Measurements from ENCODE around the gene B3GAT2. TPM values are rescaled to one million over a fixed set of nuclear protein-coding genes. Genes with fewer than 3 reads are reported as not detected.

The B3GAT2 gene
- total and polyA plus RNA-seq, 2 donors = 0.25 to 1.5 TPM

DNA sequence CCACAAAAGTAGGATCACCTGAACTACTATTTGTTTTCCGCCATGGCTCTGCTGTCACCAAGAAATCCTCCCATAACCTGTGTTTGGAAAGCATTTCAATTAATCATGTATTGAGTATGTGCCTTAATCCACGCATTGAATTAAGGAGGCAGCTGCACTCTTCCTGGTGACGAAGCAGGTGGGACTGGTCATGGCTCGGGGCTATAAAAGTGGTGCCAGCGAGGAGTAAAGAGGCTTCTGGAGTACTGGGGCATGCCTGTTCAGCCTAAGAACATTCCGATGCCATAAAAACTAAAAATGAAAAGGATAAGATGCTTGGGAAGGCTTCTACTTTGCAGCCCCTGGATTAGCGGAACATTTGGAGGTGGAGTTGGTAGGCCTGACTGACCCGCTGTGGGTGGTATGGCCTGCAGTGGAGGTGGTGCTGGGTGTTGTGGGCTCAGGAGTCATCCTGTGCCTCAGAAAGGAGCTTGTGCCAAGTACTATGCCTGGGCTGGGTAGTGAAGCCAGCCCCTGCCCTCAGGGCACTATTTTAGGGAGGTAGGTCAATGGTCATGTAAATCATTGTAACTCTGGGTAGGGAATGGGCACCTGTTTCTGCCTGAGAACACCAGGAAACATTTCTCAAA, 110.5 kb downstream of the B3GAT2 start:
- H3K4me3 ChIP-seq (ENCODE audit: low read depth, low read length) = no peak overlapping the region
- no peaks in the 10 kb centered on the region for H3K36me3 ChIP-seq (ENCODE audit: insufficient read depth)
- no peaks in the 10 kb centered on the region for H3K4me1 ChIP-seq (ENCODE audit: insufficient read depth)
- 96% methylated on average over 8 of the region's 8 CpGs for WGBS
- no peak for DNase-seq (ENCODE audit: extremely low spot score)
- H3K27ac ChIP-seq (ENCODE audit: low read depth) = no peak overlapping the region

DNA sequence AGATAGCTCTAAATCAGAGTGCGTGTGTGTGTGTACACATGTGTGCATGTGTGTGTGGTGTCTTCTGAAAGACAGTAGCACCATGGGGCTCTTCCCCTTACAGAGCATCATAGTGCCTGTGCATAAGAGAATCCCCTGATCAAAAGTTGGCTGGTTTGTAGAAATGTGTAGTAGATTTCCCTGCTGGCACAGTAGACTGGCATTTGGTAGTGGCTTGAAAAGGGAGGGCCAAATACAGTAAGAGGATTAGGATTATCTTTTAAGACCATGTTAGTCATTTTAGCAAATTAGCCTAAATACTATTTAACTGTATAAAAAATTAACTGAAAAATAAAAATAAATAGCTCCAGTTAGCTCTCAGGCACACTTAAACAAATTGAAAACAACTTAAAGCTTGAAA, 112.6 kb downstream of the B3GAT2 start:
- WGBS = 99% methylated on average over 1 of the region's 1 CpG
- Histone ChIP-seq H3K4me1 (ENCODE audit: insufficient read depth) (no peaks in the 10 kb centered on the region), H3K36me3 (ENCODE audit: insufficient read depth) (no peaks in the 10 kb centered on the region), H3K4me3 (ENCODE audit: low read depth, low read length) (no peak overlapping the region), H3K27ac (ENCODE audit: low read depth) (no peak overlapping the region)
- no peak for DNase-seq (ENCODE audit: extremely low spot score)

DNA sequence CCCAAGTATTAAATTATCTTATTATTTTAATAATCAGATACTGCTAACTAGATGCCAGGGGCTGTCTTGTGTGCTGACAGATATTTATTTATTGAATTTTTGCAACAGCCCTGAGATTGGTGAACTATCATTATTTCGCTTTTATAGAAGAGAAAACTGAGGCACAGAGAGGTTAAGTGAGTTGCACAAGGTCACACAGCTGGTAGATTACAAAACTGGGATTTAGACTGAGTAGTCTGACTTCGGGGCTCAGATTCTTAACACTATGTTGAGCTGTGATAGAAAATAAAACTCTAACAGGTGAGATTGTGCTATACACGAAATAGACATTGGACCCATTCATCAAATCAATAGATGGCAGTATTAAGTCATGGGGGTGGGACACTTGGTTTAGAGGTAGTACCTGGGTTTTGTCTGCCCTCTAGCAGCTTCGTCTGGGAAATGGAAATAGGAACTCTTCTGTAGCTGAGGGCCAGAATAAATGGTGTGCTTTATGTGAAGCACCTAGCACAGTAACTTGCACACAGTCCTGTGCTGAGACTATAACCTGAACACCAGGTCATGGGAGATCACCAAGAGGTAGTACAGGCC, 113.4 kb downstream of the B3GAT2 start:
- no peaks in the 10 kb centered on the region for H3K4me1 ChIP-seq (ENCODE audit: insufficient read depth)
- no peak overlapping the region for H3K27ac ChIP-seq (ENCODE audit: low read depth)
- no peak overlapping the region for H3K4me3 ChIP-seq (ENCODE audit: low read depth, low read length)
- H3K36me3 ChIP-seq (ENCODE audit: insufficient read depth) = no peaks in the 10 kb centered on the region
- no peak for DNase-seq (ENCODE audit: extremely low spot score)
- 93% methylated on average over 4 of the region's 4 CpGs for WGBS

DNA sequence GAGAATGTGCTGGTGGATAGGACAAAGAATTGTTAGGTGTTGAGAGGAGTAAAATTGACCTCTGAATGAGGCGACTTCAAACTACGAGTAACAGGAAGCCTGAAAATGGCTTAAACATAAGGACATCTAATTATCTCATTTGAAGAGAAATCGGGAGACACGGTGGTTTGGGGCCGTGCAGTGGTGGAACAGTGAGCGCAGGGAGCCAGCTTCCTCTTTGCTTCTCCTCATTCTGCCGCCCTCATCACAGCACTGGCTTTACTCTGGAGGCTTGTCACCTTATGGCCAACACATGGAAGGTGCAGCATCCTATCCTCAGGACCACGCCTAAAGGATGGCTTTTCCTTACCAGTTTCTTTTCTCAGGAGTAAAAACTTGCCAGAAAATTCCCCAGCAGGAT, 114.3 kb downstream of the B3GAT2 start:
- Histone ChIP-seq H3K4me3 (ENCODE audit: low read depth, low read length) (no peak overlapping the region), H3K27ac (ENCODE audit: low read depth) (no peak overlapping the region), H3K36me3 (ENCODE audit: insufficient read depth) (no peaks in the 10 kb centered on the region), H3K4me1 (ENCODE audit: insufficient read depth) (no peaks in the 10 kb centered on the region)
- WGBS = 90% methylated on average over 8 of the region's 8 CpGs
- DNase-seq (ENCODE audit: extremely low spot score) = no peak

DNA sequence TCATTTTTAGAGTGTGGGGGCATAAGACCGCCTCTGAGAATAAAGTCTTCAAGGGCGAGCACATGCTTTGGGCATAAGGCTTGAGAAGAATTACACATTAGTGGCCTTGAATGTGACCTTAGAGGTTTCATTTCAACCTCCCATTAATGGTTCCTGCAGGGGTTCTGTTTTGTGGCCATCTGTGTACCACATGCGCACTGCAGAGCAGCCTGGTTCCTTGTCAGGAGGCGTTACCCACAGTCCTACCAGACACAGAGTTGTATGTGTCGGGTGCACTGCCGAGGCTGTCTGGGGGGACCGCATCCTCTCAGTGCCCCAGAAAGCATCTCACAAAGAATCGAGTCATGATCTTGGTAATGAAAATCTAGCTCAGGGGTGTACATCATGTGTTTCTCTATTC, 115.7 kb downstream of the B3GAT2 start:
- H3K27ac ChIP-seq (ENCODE audit: low read depth) = no peak overlapping the region
- H3K4me1 ChIP-seq (ENCODE audit: insufficient read depth) = no peaks in the 10 kb centered on the region
- no peak overlapping the region for H3K4me3 ChIP-seq (ENCODE audit: low read depth, low read length)
- DNase-seq (ENCODE audit: extremely low spot score) = no peak
- H3K36me3 ChIP-seq (ENCODE audit: insufficient read depth) = no peaks in the 10 kb centered on the region
- WGBS = 95% methylated on average over 8 of the region's 8 CpGs

DNA sequence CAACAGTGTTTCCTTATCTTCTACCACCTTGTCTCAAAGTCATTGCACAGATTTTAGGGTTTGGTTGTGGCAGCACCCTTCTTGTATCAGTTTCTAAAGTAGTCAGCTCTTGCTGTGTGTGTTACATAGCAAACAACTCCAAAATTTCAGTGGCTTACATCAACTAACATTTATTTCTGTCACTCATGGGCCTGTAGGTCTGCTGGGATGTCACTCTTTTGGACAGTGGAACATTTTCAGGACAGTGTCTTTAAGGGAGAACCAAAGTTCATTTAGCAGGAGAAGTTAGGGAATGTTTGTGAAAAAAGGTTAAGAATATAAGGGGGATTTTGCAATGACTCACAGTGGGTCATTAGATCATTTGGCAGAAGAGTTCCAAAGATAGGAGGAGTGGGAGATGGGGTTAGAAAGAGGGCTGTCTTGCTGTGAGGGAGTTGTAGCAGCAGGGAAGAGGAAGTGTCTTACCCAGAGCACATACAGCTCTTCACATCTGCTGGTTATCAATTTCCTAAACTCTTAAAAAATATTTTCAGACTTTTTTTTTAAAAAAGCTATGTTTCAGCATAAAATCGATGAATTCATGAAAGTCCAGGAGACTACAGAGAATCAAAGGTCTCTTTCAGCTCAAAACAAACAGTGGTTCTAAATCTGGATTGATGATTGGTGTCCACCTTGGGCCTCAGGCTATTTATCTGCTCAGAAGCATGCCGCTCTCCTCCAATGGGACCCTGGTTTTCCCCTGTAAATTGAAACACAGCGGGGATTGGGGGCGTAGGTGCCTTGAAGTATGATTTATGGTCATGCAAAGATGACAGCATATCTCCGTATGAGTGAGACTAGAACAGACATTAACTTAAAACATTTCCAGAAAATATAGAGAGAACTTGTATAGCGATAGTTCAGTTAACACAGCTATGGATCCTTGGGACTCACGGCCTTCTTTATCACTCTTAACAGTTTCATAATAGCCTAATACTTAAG, 117.3 kb downstream of the B3GAT2 start:
- no peak overlapping the region for H3K27ac ChIP-seq (ENCODE audit: low read depth)
- no peaks in the 10 kb centered on the region for H3K36me3 ChIP-seq (ENCODE audit: insufficient read depth)
- 92% methylated on average over 7 of the region's 7 CpGs for WGBS
- H3K4me1 ChIP-seq (ENCODE audit: insufficient read depth) = no peaks in the 10 kb centered on the region
- H3K4me3 ChIP-seq (ENCODE audit: low read depth, low read length) = no peak overlapping the region
- DNase-seq (ENCODE audit: extremely low spot score) = no peak

DNA sequence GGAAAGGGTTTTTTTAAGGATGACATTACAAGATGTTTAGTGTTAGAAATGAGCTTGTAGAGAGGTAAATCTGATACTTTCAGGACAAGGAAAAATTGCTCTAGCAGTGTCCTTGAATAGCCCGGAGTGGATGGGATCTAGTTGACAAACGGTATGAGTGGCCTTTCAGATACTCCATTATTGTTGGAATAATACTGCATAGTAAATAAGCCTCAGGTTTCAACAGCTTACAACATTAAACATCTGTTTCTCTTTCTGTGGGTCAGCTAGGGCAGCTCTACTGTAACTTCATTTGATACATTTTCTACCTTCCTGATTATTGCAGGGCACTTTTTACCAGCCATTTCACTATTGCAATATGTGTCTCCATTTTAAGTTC, 118.0 kb downstream of the B3GAT2 start:
- no peak overlapping the region for H3K4me3 ChIP-seq (ENCODE audit: low read depth, low read length)
- H3K4me1 ChIP-seq (ENCODE audit: insufficient read depth) = no peaks in the 10 kb centered on the region
- WGBS = 62% methylated on average over 2 of the region's 2 CpGs
- H3K36me3 ChIP-seq (ENCODE audit: insufficient read depth) = no peaks in the 10 kb centered on the region
- DNase-seq (ENCODE audit: extremely low spot score) = no peak
- H3K27ac ChIP-seq (ENCODE audit: low read depth) = no peak overlapping the region

DNA sequence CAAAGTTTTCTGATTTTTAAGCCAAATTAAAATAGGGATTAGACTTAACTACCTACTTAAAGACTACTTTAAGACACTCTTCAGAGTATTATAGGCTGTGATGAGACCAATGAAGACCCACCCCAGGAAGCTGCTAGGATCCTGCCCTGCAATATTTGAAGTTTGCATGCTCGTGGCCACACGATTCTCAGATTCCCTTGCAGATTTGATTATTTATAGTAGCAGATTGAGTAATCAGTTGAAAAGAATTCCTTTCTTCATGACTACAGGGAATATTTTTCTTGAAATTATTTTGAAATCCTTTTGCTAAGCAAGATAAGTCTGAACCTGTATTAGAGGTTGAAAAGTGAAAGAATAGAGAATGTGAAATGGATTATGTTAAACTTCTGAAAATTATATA, 122.3 kb downstream of the B3GAT2 start:
- Histone ChIP-seq H3K27ac (ENCODE audit: low read depth) (no peak overlapping the region), H3K4me3 (ENCODE audit: low read depth, low read length) (no peak overlapping the region), H3K36me3 (ENCODE audit: insufficient read depth) (no peaks in the 10 kb centered on the region), H3K4me1 (ENCODE audit: insufficient read depth) (no peaks in the 10 kb centered on the region)
- DNase-seq (ENCODE audit: extremely low spot score) = no peak
- WGBS = 46% methylated on average over 2 of the region's 2 CpGs

DNA sequence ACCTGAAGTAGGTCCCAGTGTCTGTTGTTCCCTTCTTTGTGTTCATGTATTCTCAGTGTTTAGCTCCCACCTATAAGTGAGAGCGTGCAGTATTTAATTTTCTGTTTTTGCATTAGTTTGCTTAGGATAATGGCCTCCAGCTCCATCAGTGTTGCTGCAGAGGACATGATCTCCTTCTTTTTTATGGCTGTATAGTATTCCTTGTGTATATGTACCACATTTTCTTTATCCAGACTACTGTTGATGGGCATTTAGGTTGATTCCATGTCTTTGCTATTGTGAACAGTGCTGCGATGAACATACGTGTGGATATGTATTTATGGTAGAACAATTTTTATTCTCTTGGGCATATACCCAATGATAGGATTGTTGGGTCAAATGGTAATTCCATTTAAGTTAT, 125.4 kb downstream of the B3GAT2 start:
- Histone ChIP-seq H3K4me3 (ENCODE audit: low read depth, low read length) (no peak overlapping the region), H3K27ac (ENCODE audit: low read depth) (no peak overlapping the region), H3K4me1 (ENCODE audit: insufficient read depth) (no peaks in the 10 kb centered on the region), H3K36me3 (ENCODE audit: insufficient read depth) (no peaks in the 10 kb centered on the region)
- over 99% methylated on average over 3 of the region's 3 CpGs for WGBS
- DNase-seq (ENCODE audit: extremely low spot score) = no peak

DNA sequence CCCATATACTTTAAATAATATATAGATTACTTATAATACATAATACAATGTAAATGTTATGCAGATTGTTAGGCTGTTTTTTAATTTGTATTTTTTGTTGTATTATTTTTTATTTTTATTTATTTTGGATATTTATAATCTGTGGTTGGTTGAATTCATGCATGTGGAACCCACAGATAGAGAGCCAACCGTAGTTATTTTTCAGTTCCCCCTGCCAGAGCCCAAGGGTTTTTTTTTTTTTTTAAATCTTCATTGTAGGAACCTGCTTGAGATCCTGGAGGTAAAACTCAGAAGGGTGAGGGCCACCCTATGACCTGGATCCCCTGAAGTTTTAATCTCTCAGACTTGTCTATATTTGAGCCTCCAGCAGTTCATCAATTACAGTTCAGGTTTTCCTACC, 133.2 kb downstream of the B3GAT2 start:
- no peak for DNase-seq (ENCODE audit: extremely low spot score)
- 94% methylated on average over 1 of the region's 1 CpG for WGBS
- Histone ChIP-seq H3K36me3 (ENCODE audit: insufficient read depth) (peaks cover 2% of the 10 kb centered on the region), H3K27ac (ENCODE audit: low read depth) (no peak overlapping the region), H3K4me3 (ENCODE audit: low read depth, low read length) (no peak overlapping the region), H3K4me1 (ENCODE audit: insufficient read depth) (no peaks in the 10 kb centered on the region)

DNA sequence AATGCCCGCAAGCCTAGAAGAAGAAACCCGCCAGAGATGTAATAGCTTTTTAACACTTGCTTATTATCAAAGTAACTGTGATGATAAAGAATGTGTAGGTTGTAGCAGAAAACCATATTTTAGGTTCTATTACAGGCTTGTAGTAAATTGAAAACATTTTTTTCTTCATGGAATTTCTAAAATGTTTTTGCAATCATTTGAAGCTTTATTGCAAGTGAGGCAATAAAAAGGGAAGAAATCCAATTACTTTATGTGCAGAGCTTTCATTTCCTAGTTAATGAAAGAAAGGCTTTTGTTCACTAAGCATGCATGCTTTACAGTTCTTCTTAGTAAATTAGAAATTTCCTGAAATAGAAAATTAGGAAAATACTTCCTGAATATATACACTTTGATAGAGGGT, 135.1 kb downstream of the B3GAT2 start:
- no peak overlapping the region for H3K27ac ChIP-seq (ENCODE audit: low read depth)
- 98% methylated on average over 2 of the region's 2 CpGs for WGBS
- no peak for DNase-seq (ENCODE audit: extremely low spot score)
- no peaks in the 10 kb centered on the region for H3K4me1 ChIP-seq (ENCODE audit: insufficient read depth)
- H3K36me3 ChIP-seq (ENCODE audit: insufficient read depth) = peaks cover 2% of the 10 kb centered on the region
- no peak overlapping the region for H3K4me3 ChIP-seq (ENCODE audit: low read depth, low read length)

DNA sequence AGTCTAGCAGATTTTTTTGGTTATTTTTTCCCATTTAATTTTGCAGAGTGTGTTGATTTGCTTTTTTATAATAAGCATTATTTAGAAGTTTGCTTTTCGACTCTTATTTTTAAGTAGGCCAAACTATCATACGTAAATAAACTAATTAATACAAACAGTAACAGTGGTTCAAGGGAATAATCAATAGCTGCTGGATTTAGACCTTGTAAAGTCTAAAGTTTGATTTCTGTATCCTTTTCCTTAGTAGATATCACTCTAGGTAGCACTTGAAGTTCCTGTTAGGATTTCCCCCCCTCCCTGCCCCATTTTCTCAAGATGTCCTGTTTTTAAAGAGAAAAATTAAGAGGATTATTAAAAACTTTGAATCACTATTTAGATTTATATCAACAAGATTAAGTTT, 136.1 kb downstream of the B3GAT2 start:
- no peak overlapping the region for H3K27ac ChIP-seq (ENCODE audit: low read depth)
- peaks cover 2% of the 10 kb centered on the region for H3K36me3 ChIP-seq (ENCODE audit: insufficient read depth)
- 97% methylated on average over 2 of the region's 2 CpGs for WGBS
- H3K4me3 ChIP-seq (ENCODE audit: low read depth, low read length) = no peak overlapping the region
- no peaks in the 10 kb centered on the region for H3K4me1 ChIP-seq (ENCODE audit: insufficient read depth)
- DNase-seq (ENCODE audit: extremely low spot score) = no peak

DNA sequence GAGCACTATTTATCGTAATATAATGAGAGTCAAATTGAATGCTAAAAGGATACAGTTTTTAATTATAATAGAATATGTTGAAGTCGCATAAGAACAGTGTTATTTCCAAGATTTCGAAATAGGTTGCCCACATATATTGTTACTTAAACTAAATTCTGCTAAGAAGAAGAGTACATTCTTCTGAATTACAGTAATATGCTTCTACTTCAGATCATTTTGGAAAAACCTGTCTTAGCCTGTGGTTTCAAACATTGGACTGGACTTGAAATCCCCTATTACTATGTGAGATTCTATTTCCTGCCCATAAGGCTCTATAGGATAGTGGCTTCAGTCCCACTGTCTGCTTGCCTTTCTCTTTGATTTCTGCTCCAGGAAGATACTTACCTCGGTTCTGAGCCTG, 137.2 kb downstream of the B3GAT2 start:
- WGBS = 95% methylated on average over 4 of the region's 4 CpGs
- DNase-seq (ENCODE audit: extremely low spot score) = no peak
- no peaks in the 10 kb centered on the region for H3K4me1 ChIP-seq (ENCODE audit: insufficient read depth)
- no peak overlapping the region for H3K4me3 ChIP-seq (ENCODE audit: low read depth, low read length)
- no peak overlapping the region for H3K27ac ChIP-seq (ENCODE audit: low read depth)
- peaks cover 2% of the 10 kb centered on the region for H3K36me3 ChIP-seq (ENCODE audit: insufficient read depth)

DNA sequence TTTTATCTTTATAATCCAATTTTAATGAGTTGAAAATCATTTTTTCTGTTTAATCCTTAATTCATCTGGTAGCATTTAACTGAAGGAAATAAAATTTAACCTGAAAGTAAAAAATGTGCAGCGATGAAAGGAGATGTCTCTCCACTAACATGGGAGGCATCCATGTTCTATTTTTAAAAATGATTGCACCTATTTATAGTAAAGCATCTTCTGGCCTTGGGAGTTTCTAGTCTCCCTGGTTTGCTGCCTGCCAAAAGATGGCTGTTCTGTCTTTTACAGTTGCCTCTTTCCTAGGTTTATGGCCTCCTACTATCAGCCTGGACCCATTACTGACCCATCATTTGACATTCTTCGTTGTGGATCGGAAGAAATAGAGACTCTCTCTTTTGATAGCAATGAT, 143.0 kb downstream of the B3GAT2 start:
- Histone ChIP-seq H3K4me3 (ENCODE audit: low read depth, low read length) (no peak overlapping the region), H3K36me3 (ENCODE audit: insufficient read depth) (no peaks in the 10 kb centered on the region), H3K4me1 (ENCODE audit: insufficient read depth) (no peaks in the 10 kb centered on the region), H3K27ac (ENCODE audit: low read depth) (no peak overlapping the region)
- WGBS = 67% methylated on average over 3 of the region's 3 CpGs
- no peak for DNase-seq (ENCODE audit: extremely low spot score)

All from urinary bladder (tissue), 4 donors.